ENCODE data around the gene RPGRIP1. TPM values are rescaled to one million over a fixed set of nuclear protein-coding genes. Genes with fewer than 3 reads are reported as not detected.

The RPGRIP1 gene
- total RNA-seq, 1 donor from 2014 or later = 1.1 TPM

DNA sequence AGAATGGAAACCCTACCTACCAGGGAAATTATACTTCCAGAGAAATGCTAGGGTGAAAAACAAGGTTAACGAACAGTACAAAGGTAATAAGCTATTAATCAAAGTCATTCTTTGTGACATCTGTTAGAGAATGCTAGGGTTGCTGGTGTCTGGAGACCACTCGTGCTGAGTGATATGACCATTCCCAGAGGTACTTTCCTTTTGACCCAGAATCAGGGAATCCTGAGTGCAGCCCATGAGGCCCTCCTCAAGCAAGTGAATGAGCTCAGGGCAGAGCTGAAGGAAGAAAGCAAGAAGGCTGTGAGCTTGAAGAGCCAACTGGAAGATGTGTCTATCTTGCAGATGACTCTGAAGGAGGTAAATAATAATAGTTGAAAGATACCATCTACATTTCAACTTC is 31.7 kb downstream of the RPGRIP1 start:
- intact Hi-C loops (cut with DNase I) = no loop called here

DNA sequence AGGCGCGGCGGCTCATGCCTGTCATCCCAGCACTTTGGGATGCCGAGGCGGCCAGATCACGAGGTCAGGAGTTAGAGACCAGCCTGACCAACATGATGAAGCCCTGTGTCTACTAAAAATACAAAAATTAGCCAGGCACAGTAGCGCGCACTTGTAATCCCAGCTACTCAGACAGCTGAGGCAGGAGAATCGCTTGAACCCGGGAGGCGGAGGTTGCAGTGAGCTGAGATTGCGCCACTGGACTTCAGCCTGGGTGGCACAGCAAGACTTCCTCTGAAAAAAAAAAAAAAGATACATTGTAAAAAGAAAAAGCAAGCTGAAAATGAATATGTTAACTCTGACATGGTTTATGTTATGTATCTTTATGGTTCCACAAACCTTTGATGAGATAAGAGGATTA is 33.6 kb downstream of the RPGRIP1 start:
- H3K36me3 ChIP-seq = no peaks in the 10 kb centered on the region
- TF ChIP-seq CTCF (IDR thresholded peaks at IDR 0.05) = no peak
- no peak for ATAC-seq
- no peaks in the 10 kb centered on the region for H3K27me3 ChIP-seq (ENCODE audit: low read depth)
- H3K9me3 ChIP-seq = no peaks in the 10 kb centered on the region
- H3K4me1 ChIP-seq = peaks cover 6% of the 10 kb centered on the region
- no peak overlapping the region for H3K4me3 ChIP-seq
- H3K27ac ChIP-seq = no peak overlapping the region
- no peak for DNase-seq
- intact Hi-C loops (cut with DNase I) = no loop called here

More for the DNA sequence above, 31.7 kb downstream of the RPGRIP1 start:
- Histone ChIP-seq H3K4me3 (no peak overlapping the region), H3K9me3 (no peaks in the 10 kb centered on the region), H3K4me1 (peaks cover 14% of the 10 kb centered on the region), H3K36me3 (no peaks in the 10 kb centered on the region), H3K27me3 (ENCODE audit: low read depth) (no peaks in the 10 kb centered on the region), H3K27ac (no peak overlapping the region)
- TF ChIP-seq CTCF (IDR thresholded peaks at IDR 0.05) = no peak
- no peak for DNase-seq
- no peak for ATAC-seq

DNA sequence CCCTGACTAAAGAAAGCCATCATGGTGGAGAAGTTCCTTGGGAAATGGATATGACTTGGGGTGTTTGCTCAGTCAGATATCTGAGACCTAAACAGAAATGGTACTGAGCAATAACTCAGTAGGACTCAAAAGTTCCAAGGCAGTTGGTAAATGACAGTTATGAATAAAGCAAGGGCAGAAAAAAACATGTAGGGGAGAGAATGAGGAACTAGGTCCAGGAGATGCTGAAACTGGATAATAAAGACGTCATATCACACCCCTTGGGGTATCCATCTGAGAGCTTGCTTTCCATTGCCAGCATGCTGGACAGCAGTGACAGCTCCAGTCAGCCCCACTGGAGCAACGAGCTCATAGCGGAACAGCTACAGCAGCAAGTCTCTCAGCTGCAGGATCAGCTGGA is 37.5 kb downstream of the RPGRIP1 start:
- DNase-seq (no peak), ATAC-seq (no peak)
- H3K9me3 ChIP-seq = no peaks in the 10 kb centered on the region
- H3K4me3 ChIP-seq = no peak overlapping the region
- intact Hi-C loops (cut with DNase I) = no loop called here
- no peaks in the 10 kb centered on the region for H3K36me3 ChIP-seq
- no peak for TF ChIP-seq CTCF (IDR thresholded peaks at IDR 0.05)
- H3K27me3 ChIP-seq (ENCODE audit: low read depth) = no peaks in the 10 kb centered on the region
- H3K4me1 ChIP-seq = peaks cover 9% of the 10 kb centered on the region
- H3K27ac ChIP-seq = no peak overlapping the region

- DNase-seq = no peak
- H3K36me3 ChIP-seq = no peaks in the 10 kb centered on the region
- no peak overlapping the region for H3K4me3 ChIP-seq
- no peaks in the 10 kb centered on the region for H3K27me3 ChIP-seq (ENCODE audit: low read depth)
- H3K9me3 ChIP-seq = no peaks in the 10 kb centered on the region
- peaks cover 9% of the 10 kb centered on the region for H3K4me1 ChIP-seq
- ATAC-seq = no peak
- no peak overlapping the region for H3K27ac ChIP-seq
- intact Hi-C loops (cut with DNase I) = no loop called here
- TF ChIP-seq CTCF (IDR thresholded peaks at IDR 0.05) = no peak
Observed at GRCh38 chr14:21320913-21321312, 41.0 kb downstream of the RPGRIP1 start.

DNA sequence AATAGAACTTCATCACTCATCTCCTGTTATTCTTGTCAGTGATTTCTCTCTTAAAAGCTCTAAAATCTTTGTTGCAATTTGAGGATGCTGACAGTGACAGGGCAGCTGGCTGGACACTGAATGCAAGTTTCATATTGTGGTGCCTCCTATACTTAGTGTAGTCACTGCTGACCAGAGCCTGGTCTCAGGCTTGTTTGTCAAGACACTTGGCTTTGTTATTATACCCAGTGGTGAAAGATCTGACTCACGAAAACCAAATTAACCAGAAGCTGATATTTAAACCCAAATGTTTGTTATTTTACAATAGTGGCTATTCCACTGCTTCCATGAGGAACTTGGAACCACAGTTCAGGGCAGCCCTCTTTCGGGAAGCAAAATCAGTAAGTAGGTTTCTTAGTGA is 42.8 kb downstream of the RPGRIP1 start:
- peaks cover 9% of the 10 kb centered on the region for H3K4me1 ChIP-seq
- no peak overlapping the region for H3K4me3 ChIP-seq
- no peak for ATAC-seq
- no peaks in the 10 kb centered on the region for H3K9me3 ChIP-seq
- H3K27me3 ChIP-seq (ENCODE audit: low read depth) = no peaks in the 10 kb centered on the region
- H3K36me3 ChIP-seq = no peaks in the 10 kb centered on the region
- intact Hi-C loops (cut with DNase I) = no loop called here
- no peak for TF ChIP-seq CTCF (IDR thresholded peaks at IDR 0.05)
- no peak overlapping the region for H3K27ac ChIP-seq
- DNase-seq = no peak

DNA sequence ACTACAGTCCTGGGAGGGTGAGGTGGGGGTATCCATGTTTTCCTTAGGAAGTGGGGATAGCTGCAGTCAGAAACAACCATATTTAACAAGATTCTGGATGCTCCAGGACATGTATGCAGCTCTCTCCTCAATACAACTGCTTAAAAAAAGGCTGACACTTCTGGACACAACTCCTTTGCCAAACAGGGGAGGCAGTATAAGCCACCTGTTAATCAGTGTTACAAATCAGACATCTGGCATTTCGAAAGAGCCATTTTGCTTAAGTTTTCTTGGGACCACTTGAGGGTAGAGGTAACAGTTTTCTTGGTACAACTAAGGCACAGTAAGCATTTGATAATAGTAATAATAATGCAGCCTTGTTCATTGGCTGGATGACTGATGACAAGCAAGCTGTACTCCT is 47.1 kb downstream of the RPGRIP1 start:
- no peak for DNase-seq
- no peak for TF ChIP-seq CTCF (IDR thresholded peaks at IDR 0.05)
- Histone ChIP-seq H3K4me3 (no peak overlapping the region), H3K27me3 (ENCODE audit: low read depth) (no peaks in the 10 kb centered on the region), H3K36me3 (no peaks in the 10 kb centered on the region), H3K9me3 (no peaks in the 10 kb centered on the region), H3K27ac (no peak overlapping the region), H3K4me1 (no peaks in the 10 kb centered on the region)
- intact Hi-C loops (cut with DNase I) = no loop called here
- ATAC-seq = no peak
